HG03342 (cell line): Measurements from ENCODE around the gene CORO2B.

Source experiments
- ATAC-seq: cut with Tn5 transposase; IDR thresholded peaks from one replicate; pipeline ENCODE4 v1.9.1; 2021; ENCODE audit warnings: mild to moderate bottlenecking, moderate library complexity; ENCODE audit not compliant: unreplicated experiment

CORO2B gene

DNA sequence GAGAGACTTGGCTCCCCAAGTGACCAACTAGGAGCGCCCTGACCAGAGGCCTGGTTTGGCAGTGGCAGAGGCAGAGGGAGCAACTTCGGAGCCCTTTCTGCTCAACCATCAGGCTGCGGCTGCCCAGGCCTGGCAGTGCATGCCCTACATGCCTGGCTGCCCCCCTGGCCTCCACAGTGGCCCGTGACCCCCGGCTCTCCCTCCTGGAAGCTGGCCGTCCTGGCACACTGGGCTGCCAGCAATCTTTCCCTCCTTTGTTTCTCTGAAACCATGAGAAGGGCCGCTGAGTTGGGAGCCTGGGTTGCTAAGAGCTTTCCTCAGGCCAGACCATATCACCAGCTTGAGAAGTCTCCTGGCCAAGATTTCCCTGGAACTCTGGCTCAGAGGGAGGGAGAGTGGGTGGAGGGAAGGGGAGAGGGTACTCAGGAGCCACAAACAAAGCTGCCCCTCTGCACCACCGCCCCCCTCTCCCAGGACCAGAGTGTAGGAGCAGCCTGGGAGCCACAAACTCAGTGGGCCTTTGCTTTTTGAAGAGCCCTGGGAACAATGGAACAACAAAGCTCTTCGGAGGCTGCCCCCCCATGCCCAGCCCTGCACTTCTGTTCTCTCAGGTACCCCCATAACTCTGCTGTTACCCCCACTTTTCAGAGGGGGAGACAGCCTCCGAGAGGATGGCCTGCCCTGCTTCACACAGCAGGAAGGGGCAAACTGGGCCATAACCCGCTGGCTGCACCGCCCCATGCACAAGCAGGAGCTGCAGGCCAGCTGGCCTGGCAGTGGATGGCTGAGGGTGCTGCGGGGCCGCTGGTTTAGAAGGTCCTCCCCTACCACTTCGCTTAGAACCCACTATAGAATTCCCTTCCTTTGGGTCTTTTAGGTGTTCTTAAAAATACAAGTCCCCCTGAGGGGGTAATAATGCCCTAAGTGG lies 11.3 kb downstream of the CORO2B start:
- ATAC-seq: no peak

DNA sequence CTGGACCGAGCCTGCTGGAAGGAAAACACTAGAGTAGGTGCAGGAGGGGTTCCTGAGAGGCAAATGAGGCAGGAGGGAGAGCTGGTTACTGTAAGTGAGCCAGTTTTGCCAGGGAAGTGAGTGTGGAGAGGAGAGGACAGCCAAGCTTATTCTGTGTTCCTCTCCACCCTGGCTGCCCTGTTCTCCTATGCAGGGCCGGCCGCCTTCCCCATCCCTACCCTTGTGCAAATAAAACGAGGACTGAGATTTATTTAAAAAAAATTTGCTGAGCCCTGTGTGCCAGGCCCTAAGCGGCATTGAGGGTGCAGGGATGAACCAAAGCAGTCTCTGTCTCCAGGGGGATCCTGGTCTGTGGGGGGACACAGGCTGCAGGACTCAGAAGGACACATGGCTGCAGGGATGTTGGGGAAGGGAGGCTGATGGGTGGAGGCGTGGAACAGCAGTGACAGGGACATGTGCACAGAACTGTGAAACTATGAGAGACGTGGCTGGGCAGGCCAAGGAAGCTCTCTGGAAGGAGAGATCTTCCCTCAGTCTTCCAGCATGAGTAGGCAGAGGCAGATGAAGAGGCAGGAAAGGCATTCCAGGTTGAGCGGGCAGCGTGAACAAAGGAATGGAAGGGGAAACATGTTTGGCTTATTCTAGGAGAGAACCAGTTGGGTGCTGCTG lies 12.1 kb downstream of the CORO2B start:
- ATAC-seq: no peak

DNA sequence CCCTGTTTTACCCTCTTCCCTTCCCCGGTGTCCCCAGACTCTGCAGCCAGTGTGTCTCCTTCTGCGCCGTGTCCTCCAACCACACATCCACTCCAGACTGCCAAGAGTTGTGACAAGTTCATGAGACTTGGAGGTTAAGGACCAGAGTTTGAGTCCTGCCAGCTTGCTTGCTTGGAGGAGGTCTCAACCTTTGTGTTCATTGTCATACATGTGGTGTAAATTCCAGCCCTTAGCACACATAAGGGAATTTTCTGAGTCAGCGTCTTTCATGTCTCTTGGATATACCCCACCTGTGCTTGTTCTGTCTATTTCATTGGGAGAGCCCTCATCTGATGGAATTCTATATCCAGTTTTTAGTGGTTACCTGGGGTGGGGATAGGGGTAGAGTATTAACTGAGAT lies 13.3 kb downstream of the CORO2B start:
- no peak for ATAC-seq

DNA sequence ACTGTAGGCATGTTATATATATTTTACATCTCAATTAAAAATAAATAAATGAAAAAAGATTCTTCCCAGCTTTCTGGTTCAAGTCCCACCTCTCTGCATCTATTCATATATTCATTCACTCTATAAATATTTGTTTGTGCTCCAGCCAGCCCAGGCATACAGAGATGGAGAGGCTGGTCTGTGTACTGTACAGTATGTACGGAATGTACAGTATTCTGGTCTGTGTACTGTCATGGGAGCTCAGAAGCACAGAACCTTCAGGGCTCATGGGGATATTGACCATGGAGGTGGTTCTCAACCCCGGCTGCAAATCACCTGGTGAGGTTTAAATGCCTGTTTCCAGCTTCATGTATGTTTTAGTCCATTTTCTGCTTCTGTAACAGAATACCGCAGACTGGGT lies 13.8 kb downstream of the CORO2B start:
- ATAC-seq: no peak

DNA sequence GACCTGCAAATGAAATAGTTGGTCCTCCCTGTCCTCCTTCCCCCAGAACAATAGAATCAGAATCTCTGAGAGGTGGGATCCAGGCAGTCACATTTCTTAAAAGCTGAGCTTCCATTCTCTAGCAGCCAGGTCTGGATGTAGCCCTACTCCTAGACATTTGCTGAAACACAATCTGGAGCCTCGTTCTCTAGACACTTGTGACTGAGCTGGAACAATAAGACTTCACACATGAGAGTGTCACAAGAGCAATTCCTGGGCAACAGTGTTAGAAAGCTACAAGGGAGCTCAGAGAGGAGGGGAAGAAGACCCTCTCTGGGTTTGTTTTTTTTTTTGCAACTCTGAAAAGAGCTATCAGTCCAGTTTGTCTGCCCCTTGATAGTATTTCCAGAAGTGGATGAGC lies 14.5 kb downstream of the CORO2B start:
- no peak for ATAC-seq

DNA sequence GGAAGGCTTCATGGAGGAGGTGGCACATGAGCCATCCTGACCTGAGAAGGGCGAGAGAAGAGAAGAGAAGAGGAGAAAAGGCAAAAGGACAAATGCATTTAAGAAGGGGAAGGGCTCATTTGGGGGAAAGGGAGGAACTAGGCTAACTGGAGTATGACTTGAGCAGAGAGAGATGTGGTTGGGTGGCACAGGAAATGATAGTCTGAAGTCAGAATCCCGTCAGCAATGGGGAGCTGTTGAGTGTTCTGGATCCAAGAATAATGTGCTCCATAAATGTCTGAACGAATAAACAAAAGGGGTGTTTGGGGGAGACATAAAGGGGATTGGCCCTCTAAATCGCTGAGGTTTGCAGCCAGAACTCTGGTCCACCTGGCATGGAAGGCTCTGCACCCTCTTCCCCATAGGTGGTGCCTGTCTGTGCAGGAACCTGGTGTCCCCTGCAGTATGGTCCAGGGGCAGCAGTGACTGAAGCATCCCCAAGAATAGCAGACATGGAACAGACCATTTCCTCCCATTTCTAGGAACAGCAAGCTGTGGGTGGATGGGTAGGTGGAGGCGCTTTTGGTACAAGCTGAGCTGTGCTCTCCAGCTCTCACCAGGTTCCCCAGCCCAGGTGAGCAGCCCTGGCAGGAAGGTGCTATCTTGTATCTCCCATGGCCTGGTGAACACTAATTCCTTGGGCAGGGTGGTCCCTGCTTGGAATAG lies 15.2 kb downstream of the CORO2B start:
- no peak for ATAC-seq

DNA sequence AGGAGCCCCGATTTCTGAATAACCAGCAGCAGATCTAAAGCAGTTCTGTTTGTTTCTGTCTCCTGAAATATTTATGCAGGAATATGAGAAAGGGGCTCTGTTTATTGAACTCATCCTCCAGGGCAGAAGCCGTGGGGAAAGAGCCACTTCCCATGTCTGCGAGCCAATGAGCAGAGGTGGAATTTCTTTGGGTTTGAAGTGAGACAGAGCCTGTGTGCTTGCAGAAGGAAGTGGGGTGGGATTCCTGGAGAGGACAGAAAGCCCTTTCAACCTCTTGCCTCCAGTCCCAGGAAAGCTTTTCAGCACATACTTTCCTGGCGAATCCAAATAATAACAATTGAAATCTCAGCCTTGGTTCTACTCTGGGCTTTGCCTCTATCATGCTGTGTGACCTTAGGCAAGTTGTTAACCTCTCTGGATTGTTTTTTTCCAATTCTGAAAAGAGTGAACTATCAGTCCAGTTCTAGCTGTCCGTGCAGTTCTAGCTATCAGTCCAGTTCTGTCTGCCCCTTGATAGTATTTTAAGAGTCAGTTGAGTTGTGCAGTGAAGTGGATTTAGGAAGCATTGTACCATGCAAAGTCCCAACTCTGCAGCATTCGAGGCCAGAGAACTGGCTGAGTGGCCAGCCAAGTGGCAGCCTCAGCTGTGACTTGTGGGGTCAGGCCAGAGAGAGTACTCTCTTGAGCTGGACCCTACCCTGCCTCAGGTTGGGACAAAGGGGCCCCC lies 15.9 kb downstream of the CORO2B start:
- ATAC-seq: no peak

DNA sequence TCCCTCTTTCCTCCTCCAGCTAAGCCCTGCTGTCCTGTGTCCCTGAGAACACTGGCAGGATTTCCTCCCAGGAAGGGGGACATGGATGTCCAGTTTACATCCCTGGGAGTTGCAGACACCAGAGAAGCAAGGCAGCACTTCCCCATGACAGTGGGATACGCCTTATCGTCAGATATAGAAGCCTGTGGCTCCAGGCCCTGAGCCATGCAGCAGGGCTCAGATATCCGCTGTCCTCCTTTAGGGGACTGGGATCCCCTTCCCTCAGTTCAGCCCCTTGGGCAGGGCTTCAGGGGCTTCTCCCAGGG lies 16.4 kb downstream of the CORO2B start:
- ATAC-seq: no peak

DNA sequence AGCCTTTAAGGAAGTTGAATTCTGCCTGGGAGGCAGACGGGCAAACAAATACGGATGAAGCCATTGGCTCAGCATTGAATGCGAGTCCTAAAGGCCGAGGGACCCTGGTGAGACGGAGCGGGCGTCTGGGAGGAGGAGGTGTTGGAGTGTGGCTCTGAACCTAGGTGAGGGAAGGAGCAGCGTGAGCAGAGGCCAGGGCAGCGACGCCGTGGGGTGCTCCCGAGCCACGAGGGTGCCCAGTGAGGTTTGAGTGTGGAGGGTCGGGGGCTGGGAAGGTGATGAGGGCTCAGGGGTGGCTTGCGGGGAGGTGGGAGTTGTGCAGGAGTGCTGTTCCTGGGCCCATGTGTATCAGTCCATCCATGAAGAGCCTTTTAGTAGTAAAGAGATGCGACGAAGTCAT lies 17.0 kb downstream of the CORO2B start:
- no peak for ATAC-seq

DNA sequence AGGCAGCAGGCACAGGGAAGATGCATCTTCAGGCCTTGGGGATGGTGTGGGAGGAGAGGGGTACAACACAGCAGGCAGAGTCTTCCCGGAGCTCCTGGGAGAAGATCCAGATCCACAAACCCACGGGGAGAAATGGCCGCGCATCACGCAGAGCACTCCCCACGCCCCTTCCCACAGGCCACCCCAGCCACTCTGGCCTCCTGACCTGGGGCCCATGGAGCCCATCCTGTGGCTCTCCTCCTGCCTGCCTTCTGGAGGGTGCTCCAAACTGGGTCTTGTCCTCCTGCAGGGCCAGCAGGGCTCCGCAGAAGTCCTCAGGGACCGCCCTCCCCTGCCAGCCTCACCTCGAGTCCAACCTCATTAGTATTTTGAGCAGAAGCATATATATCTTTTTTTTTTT lies 17.9 kb downstream of the CORO2B start:
- ATAC-seq: no peak

DNA sequence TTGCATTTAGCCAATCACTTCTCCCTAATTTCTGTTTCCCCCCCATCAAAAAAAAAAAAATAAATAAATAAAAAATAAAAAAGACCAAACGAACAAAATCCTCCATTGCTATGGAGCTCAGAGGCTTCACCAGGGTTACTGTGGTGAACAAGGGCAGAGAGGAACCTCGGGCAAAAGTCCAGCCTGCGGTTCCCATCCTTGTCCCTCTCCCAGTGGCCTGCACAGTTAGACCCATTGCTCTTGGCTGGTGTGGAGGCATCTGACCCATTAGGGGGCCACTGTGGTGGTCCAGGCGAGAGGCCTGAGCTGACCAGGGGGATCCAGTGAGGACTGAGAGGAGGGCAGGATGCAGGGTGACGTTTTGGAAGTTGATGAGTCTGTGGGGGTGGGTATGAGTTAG lies 18.8 kb downstream of the CORO2B start:
- ATAC-seq: no peak

DNA sequence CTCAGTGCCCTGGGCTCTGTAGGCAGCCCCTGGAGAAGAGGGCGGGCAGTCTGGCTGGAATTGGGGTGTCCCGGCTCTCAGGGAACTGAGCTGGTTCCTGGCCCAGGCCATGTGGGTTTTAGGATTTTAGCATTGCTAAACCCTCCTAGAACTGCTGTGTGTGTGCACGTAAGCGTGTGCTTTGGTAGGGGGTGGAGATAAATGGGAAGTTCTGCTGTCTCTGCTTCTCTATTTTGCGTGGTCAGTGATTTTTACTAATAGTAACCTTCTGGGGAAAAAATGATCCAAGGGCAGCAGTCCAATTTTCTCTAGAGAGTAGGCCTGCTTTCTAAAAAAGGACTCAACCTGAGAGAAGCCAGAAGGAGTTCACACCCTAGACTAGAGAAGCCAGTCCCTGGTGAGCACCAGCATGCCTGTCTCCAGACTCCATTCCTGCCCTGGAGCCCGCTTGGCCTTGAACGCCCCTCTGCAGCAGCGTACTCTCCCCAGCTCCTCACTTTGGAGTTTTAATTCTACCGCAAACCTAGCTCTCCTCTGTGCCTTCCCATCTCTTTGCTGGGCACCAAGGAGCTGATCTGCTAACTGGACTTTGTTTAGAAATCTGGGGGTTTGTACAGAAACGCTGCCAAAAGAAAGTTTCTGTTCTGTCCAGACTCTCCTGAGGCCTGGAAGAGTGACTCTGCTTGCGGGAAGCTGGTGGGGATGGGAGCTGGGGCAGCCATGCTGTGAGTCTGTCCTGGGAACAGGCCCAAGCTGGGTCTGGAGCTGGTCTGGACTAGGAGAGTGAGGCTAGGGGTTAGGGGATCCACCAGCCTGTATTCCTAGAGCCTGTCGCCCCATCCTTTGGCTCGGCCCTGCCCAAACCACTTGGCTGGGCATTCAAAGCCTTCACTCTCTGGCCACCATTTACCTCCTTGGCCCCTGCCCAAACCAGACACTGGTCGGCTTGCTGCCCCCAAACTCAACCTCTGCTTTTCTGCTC lies 19.7 kb downstream of the CORO2B start:
- no peak for ATAC-seq

DNA sequence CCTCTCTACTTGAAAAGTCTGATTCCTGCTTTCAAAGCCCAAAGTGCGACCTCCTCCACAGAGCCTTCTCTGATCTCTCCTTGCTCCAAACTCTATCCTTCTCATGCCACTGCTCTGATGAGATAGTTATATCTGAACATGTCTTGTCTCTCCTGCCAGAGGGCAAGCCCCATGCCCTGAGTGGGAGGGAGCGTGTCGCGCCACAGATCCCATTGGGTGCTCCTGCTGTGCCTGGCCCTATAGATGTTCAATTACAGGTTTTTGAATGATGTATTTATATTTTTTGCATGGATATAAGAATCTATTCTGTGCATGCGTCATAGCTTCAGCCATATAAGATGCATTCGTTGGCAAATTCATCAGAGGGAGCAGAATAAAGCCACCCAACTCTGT lies 20.4 kb downstream of the CORO2B start:
- no peak for ATAC-seq

DNA sequence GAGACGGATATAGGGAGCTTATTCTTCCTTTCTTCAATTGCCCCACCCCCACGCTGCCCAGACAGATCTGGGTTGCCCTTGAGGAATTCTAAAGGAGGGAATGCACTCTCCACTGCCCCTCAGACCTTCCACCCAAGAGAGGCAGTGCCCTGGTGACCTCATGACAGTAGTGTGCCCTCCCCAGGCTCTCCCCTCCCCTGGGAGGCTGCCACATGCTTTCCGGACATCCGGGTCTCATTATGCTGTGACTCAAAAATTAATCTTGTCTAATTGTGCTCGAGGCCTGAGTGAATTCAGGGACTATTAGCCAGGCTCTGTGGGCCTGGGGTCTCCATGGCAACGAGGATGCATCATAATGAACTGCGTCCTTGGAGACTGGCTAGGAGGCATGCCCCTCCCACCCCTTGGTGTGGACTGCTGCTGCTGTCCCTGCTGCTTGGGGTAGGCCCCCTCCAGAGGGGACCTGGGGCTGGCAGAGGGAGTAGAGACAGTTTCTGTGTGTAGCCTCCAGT lies 20.8 kb downstream of the CORO2B start:
- no peak for ATAC-seq

DNA sequence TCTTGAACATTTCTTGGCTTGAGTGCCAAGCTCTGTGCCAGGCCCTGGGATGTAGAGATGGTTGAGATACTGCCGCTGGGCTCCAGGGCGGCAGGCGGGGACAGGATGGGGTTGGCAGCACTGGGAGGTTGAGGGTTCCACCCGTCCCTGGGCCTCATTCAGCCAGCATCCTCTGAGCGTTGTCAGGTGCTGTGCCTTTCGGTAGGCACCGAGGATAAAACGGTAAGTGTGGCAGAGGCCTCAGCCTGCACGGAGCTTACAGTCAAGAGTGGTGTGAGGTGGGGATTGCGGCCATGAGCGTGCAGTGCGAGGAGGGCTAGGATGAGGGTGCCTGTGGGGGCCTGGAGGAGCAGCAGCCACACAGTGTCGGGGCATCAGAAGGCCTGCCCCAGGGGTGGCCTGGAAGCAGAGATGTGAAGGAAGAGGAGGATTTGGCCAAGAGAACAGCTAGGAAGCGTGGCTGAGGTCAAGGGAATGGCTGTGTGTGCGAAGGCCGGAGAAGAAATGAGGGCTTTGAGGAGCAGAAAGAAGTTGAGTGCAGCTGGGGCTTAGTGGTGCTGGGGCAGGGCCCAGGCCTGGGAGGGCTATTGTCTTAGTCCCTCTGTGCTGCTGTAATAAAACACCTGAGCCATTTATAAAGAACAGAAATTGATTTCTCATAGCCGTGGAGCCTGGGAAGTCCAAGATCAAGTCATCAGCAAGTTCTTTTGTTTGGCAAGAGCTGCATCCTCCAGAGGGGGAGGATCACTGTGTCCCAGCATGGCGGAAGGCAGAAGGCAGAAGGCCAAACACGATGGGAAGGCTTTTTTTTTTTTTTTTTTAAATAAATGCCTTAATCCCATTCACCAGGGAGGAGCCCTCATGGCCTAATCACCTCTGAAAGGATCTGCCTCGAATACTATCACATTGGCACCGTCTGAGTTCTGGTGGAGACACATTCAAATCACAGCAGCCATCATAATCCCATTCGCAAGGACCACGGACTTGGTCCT lies 22.7 kb downstream of the CORO2B start:
- ATAC-seq: no peak

DNA sequence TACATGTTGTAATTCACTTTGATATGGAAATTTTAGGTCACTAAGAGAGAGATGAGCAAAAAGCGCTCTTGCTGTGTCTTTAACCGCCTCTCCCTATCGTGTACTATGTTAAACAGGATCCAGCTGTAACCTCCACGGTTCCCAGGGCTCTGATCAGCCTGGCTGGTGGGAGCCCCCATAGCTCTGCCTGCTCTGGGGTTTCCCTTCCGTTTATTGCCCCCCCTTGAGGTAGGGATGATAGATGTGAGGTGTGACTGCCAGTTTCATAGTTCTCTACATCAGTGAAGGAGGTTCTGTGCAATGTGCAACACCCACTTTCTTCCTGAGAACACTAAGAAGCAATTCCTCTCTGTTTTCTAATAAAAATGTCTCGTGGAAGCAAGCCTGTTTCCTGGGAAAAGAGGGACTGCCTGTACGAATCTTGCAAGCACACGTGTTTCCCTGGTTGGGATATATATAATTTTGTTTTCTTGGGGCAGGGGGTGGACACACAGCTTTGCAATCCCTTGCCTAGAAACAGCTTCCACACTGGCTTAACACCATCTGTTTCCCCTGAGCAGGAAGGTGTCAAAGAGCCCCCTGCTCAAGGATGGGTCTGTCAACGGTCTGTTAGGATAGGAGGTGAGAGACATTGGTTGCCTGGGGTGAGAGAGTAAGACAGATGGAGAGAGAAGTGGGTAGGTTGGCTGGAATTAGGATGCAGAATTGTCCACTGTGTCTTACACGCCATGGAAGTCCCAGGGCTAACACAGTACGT lies 23.8 kb downstream of the CORO2B start:
- ATAC-seq: no peak

DNA sequence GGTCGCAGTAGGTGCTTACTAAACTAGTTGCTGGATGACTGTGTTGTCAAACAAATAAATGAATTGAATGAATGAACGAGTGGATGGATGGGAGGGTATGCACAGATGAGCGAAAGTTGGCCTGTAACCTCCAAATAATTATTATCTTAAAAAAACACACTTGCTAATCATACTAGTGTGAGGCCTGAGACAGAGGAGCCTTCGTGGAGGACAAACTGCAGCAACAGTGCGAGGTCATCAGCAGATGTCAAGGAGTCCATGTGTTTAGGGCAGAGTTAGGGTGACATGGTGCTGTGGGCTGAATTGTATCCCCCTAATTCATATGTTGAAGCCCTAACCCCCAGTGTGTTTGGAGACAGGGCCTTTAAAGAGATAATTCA lies 24.4 kb downstream of the CORO2B start:
- ATAC-seq: no peak

DNA sequence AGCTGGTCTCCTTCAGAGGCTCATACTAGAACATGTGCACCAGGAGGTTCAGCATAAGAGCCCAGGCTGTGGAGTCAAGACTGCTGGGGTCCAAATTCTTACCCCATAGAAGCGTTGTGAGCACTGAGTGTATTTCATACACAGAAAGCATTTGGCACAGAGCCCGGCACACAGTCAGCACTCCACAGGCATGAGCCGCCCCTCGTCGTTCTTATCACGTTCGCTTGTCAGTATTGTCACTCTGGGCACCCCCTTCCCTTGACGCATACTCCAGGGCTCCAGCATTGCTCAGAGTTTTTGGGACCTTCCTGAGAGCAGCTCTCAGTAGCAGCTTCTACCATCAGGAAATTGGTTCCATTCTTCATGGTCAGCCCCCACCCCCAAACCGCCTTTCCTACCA lies 25.2 kb downstream of the CORO2B start:
- no peak for ATAC-seq
